ENCODE results near the gene MS4A6E.
A peak's percentile ranks its signal among the peaks of the same experiment; 100 is the strongest.
"Not testable (repeated sequence)": the region's sequence is repeated elsewhere in the genome, so short reads cannot be mapped to it uniquely, and the experiment has no call there.

The MS4A6E gene

GRCh38 chr11:60336767-60337391 is 9.8 kb downstream of the MS4A6E start:
- no peak for DNase-seq (ENCODE audit: low read depth in 2 of 2)

- DNase-seq (ENCODE audit: low read depth in 2 of 2): no peak
Measured at GRCh38 chr11:60338053-60338452, 11.0 kb downstream of the MS4A6E start.

GRCh38 chr11:60339356-60339755 is 12.3 kb downstream of the MS4A6E start:
- no peak for DNase-seq (ENCODE audit: low read depth in 2 of 2)

GRCh38 chr11:60343094-60343704 is 16.1 kb downstream of the MS4A6E start:
- DNase-seq (ENCODE audit: low read depth in 2 of 2): no peak

- no peak for DNase-seq (ENCODE audit: low read depth in 2 of 2)
Measured at GRCh38 chr11:60344146-60344545, 17.1 kb downstream of the MS4A6E start.

- peak in 1 of 2 donors; percentile 15 for DNase-seq (ENCODE audit: low read depth in 2 of 2)
Measured at GRCh38 chr11:60345489-60345888, 18.4 kb downstream of the MS4A6E start.

GRCh38 chr11:60347084-60347797 is 20.2 kb downstream of the MS4A6E start:
- no peak for DNase-seq (ENCODE audit: low read depth in 2 of 2)

GRCh38 chr11:60348116-60348515 is 21.1 kb downstream of the MS4A6E start:
- no peak for DNase-seq (ENCODE audit: low read depth in 2 of 2)

GRCh38 chr11:60349990-60350389 is 22.9 kb downstream of the MS4A6E start:
- DNase-seq (ENCODE audit: low read depth in 2 of 2): no peak

- no peak for DNase-seq (ENCODE audit: low read depth in 2 of 2)
Measured at GRCh38 chr11:60357771-60358170, 30.7 kb downstream of the MS4A6E start.

- no peak for DNase-seq (ENCODE audit: low read depth in 2 of 2)
Measured at GRCh38 chr11:60360621-60361020, 33.6 kb downstream of the MS4A6E start.

GRCh38 chr11:60362241-60362640 is 35.2 kb downstream of the MS4A6E start:
- no peak for DNase-seq (ENCODE audit: low read depth in 2 of 2)

GRCh38 chr11:60363542-60364470 is 36.8 kb downstream of the MS4A6E start:
- DNase-seq (ENCODE audit: low read depth in 2 of 2): peak; percentile 10 to 35

- DNase-seq (ENCODE audit: low read depth in 2 of 2): not testable (repeated sequence)
Measured at GRCh38 chr11:60366262-60366904, 39.3 kb downstream of the MS4A6E start.

- no peak for DNase-seq (ENCODE audit: low read depth in 2 of 2)
Measured at GRCh38 chr11:60367009-60367408, 40.0 kb downstream of the MS4A6E start.

GRCh38 chr11:60367896-60368295 is 40.8 kb downstream of the MS4A6E start:
- DNase-seq (ENCODE audit: low read depth in 2 of 2): no peak

GRCh38 chr11:60370252-60370810 is 43.3 kb downstream of the MS4A6E start:
- DNase-seq (ENCODE audit: low read depth in 2 of 2): no peak

- no peak for DNase-seq (ENCODE audit: low read depth in 2 of 2)
Measured at GRCh38 chr11:60370811-60371298, 43.8 kb downstream of the MS4A6E start.

GRCh38 chr11:60371386-60371785 is 44.3 kb downstream of the MS4A6E start:
- no peak for DNase-seq (ENCODE audit: low read depth in 2 of 2)

- no peak for DNase-seq (ENCODE audit: low read depth in 2 of 2)
Measured at GRCh38 chr11:60371854-60372253, 44.8 kb downstream of the MS4A6E start.

- DNase-seq (ENCODE audit: low read depth in 2 of 2): no peak
Measured at GRCh38 chr11:60372767-60373166, 45.7 kb downstream of the MS4A6E start.

Data from stimulated activated CD4-positive, alpha-beta T cell treated with anti-CD3 and anti-CD28 coated beads, Interleukin-15, amount 100 ng/mL, for 48 hours (primary cell).